Transverse colon (tissue), 4 donors: ENCODE measurements around the gene WSB1. TPM values are rescaled to one million over a fixed set of nuclear protein-coding genes. Genes with fewer than 3 reads are reported as not detected.

ENCODE experiments used
- DNase-seq: peaks from one replicate; pipeline ENCODE4 v3.0.0-alpha.2; 2019
- H3K27ac ChIP-seq, 4 donors: fragments of 200-600 bp; sonication (generic); 2 replicates each; pipeline ENCODE4 v1.5.1; 2016 to 2018; ENCODE audit warnings: inconsistent platforms in 4 of 4
- H3K27me3 ChIP-seq: fragments of 200-600 bp; sonication (generic); 2 replicates; pipeline ENCODE4 v1.5.1; 2017; ENCODE audit warnings: inconsistent platforms
- H3K36me3 ChIP-seq, 4 donors: fragments of 200-600 bp; sonication (generic); 2 replicates each; pipeline ENCODE4 v1.5.1; 2017 to 2019; ENCODE audit warnings: inconsistent platforms in 4 of 4
- H3K4me1 ChIP-seq, 4 donors: fragments of 200-600 bp; sonication (generic); 2 replicates each; pipeline ENCODE4 v1.5.1; 2017 to 2020; ENCODE audit warnings: inconsistent platforms in 4 of 4
- H3K4me3 ChIP-seq, 4 donors: fragments of 200-600 bp; sonication (generic); 1 replicate in 1 of 4; 2 replicates in 3 of 4; pipeline versions ENCODE4 v1.5.1 to v1.6.1; 2017 to 2019; ENCODE audit warnings: inconsistent platforms in 4 of 4
- H3K9me3 ChIP-seq, 2 donors: fragments of 200-600 bp; sonication (generic); 2 replicates each; pipeline ENCODE4 v1.5.1; 2017 to 2019; ENCODE audit warnings: inconsistent platforms in 2 of 2
- EP300 ChIP-seq: sonication (generic); formaldehyde crosslinking; IDR thresholded peaks from one replicate; pipeline ENCODE4 v1.6.1; 2017; ENCODE audit warnings: antibody characterized with exemption, low read depth
- POLR2A ChIP-seq: fragments of 450-650 bp; IDR thresholded peaks from one replicate; pipeline ENCODE4 v1.6.1; 2016; ENCODE audit warnings: antibody characterized with exemption, mild to moderate bottlenecking, moderate library complexity
- POLR2AphosphoS5 ChIP-seq, 3 donors: sonication (generic); formaldehyde crosslinking; IDR thresholded peaks; one replicate each; pipeline ENCODE4 v1.6.1; 2016; ENCODE audit warnings: antibody characterized with exemption in 3 of 3
- WGBS, 2 donors: methylation state at CpG; one replicate each; pipeline ENCODE4 v1.1.5; 2018; ENCODE audit warnings: low coverage in 1 of 2; 5-methylcytosine and 5-hydroxymethylcytosine counted together
- in situ Hi-C, 4 donors: fragments of 200-750 bp; cut with MboI; loops; one replicate each; pipeline versions ENCODE4 v1.15.0 to v1.15.1; 2017; ENCODE audit warnings: low sequenced_read_pairs in 3 of 4, low pct_ligation_motif_present in 1 of 4, low pct_unique_long_range_greater_than_20kb in 1 of 4
- intact Hi-C: fragments of 100-400 bp; cut with DNase I; formaldehyde crosslinking; loops from one replicate; pipeline ENCODE4 v1.15.1; 2023; ENCODE audit warnings: low total_unique reads
- total RNA-seq, 4 donors: library from RNA; depleted of rRNA; stranded (reverse); fragments of >200 nt; gene quantifications; one replicate each; pipeline ENCODE4 v1.1.0, GENCODE V29; 2016
- TF ChIP-seq, protein P1 (sequence below), 5 experiments: fragments of 200-600 bp in 3 of 5; fragments of 450-650 bp in 2 of 5; sonication (generic) in 3 of 5; IDR thresholded peaks; 1 replicate in 2 of 5; 2 replicates in 3 of 5; pipeline ENCODE4 v1.5.1; 2016 to 2017; ENCODE audit warnings: antibody characterized with exemption in 5 of 5, inconsistent platforms in 3 of 5, mild to moderate bottlenecking in 2 of 5, moderate library complexity in 1 of 5

The WSB1 gene
- total RNA-seq, 4 donors from 2014 or later: 90.4 to 335 (median 261) TPM

GRCh38 chr17:27342059-27342458 lies 48.1 kb downstream of the WSB1 start:
- intact Hi-C loops (no loop called here), in situ Hi-C loops (loop anchor here in 1 of 4 donors (25.0 kb wide), 1 partner anchor 695 kb away; the partner anchor contains the start of gene NLK)
- TF ChIP-seq EP300 (no peak), POLR2A (no peak), POLR2AphosphoS5 (IDR thresholded peaks at IDR 0.05) (no peak)
- TF ChIP-seq, protein P1, sequence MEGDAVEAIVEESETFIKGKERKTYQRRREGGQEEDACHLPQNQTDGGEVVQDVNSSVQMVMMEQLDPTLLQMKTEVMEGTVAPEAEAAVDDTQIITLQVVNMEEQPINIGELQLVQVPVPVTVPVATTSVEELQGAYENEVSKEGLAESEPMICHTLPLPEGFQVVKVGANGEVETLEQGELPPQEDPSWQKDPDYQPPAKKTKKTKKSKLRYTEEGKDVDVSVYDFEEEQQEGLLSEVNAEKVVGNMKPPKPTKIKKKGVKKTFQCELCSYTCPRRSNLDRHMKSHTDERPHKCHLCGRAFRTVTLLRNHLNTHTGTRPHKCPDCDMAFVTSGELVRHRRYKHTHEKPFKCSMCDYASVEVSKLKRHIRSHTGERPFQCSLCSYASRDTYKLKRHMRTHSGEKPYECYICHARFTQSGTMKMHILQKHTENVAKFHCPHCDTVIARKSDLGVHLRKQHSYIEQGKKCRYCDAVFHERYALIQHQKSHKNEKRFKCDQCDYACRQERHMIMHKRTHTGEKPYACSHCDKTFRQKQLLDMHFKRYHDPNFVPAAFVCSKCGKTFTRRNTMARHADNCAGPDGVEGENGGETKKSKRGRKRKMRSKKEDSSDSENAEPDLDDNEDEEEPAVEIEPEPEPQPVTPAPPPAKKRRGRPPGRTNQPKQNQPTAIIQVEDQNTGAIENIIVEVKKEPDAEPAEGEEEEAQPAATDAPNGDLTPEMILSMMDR (IDR thresholded peaks at IDR 0.05): no peak
- no peaks in the 10 kb centered on the region for H3K9me3 ChIP-seq
- peaks cover 0 to 17% (median 3%) of the 10 kb centered on the region in 4 donors for H3K4me1 ChIP-seq
- WGBS, 2 donors: 86 to 90% methylated on average over 3 to 4 of the region's 4 CpGs
- no peaks in the 10 kb centered on the region for H3K36me3 ChIP-seq
- no peak for DNase-seq
- no peak overlapping the region for H3K27ac ChIP-seq
- H3K4me3 ChIP-seq: no peak overlapping the region
- no peaks in the 10 kb centered on the region for H3K27me3 ChIP-seq

DNA sequence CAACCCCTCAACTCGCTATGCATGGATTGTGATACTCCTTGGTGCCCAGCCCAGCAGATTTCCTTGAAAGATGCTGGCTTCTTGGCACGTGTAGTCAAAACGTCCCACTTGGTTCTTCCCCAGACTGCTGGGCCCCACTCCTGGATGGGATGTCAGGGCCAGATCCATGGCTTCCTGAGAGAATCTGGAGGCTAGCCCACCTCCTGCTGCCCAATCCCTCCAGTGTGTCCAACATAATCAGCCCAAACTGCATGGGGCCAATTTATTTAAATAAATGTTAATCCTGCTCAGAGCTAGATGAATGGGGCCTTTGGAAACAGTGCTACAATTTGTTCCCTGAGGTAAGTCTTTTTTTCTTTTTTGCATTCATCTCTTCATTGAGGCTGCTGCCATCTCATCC lies 49.4 kb downstream of the WSB1 start:
- in situ Hi-C loops (loop anchor here in 1 of 4 donors (25.0 kb wide), 1 partner anchor 694 kb away; the partner anchor contains the start of gene NLK), intact Hi-C loops (no loop called here)
- Histone ChIP-seq H3K4me3 (no peak overlapping the region), H3K27me3 (no peaks in the 10 kb centered on the region), H3K27ac (no peak overlapping the region), H3K9me3 (no peaks in the 10 kb centered on the region), H3K36me3 (no peaks in the 10 kb centered on the region), H3K4me1 (peaks cover 0 to 18% (median 4%) of the 10 kb centered on the region in 4 donors)
- DNase-seq: no peak
- no peak for TF ChIP-seq POLR2AphosphoS5 (IDR thresholded peaks at IDR 0.05)
- no peak for TF ChIP-seq EP300
- TF ChIP-seq POLR2A: no peak
- TF ChIP-seq, protein P1 (IDR thresholded peaks at IDR 0.05): no peak
- 80% methylated on average over 3 of the region's 3 CpGs; no CpG with 5 or more reads in 1 of the 2 donors for WGBS, 2 donors

DNA sequence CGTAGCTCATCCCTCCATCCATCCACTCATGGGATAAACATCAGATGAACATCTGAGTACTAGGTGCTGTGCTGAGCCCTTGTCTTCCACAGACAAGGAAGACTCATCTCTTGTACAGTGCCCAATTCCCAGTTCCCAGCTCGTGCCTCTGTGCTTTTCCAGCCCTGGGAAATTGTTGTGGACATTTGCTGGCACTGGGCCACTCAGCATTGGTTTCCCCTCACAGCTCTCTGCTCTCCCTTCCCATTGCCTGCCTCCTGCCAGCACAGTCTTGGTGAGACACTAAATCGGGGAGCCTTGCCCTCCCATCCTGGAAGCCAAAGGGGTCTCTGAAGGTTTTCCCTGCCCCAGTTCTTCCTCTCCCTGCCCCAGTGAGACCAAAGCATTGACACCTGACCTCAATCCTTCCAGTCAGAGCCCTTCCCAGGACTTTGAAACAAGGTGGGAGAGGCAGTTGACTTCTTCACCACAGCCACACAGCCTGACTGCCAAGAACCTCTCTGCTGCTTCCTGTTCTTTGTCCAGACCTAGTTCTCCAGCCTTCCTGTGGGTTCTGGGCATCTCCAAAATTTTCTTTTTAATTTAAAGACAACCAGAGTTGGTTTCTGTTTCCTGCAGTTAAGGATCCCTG lies 50.2 kb downstream of the WSB1 start:
- Histone ChIP-seq H3K36me3 (no peaks in the 10 kb centered on the region), H3K4me3 (no peak overlapping the region), H3K4me1 (peaks cover 0 to 24% (median 9%) of the 10 kb centered on the region in 4 donors), H3K27me3 (no peaks in the 10 kb centered on the region), H3K9me3 (no peaks in the 10 kb centered on the region), H3K27ac (peak overlapping the region in 2 of 4 donors; percentile 5 to 7)
- intact Hi-C loops: no loop called here
- no peak for DNase-seq
- TF ChIP-seq POLR2AphosphoS5 (IDR thresholded peaks at IDR 0.05) (no peak), EP300 (no peak), POLR2A (no peak)
- TF ChIP-seq, protein P1 (IDR thresholded peaks at IDR 0.05): no peak
- in situ Hi-C loops: loop anchor here in 1 of 4 donors (25.0 kb wide), 1 partner anchor 693 kb away; the partner anchor contains the start of gene NLK
- 56% methylated on average over 3 of the region's 3 CpGs; no CpG with 5 or more reads in 1 of the 2 donors for WGBS, 2 donors

DNA sequence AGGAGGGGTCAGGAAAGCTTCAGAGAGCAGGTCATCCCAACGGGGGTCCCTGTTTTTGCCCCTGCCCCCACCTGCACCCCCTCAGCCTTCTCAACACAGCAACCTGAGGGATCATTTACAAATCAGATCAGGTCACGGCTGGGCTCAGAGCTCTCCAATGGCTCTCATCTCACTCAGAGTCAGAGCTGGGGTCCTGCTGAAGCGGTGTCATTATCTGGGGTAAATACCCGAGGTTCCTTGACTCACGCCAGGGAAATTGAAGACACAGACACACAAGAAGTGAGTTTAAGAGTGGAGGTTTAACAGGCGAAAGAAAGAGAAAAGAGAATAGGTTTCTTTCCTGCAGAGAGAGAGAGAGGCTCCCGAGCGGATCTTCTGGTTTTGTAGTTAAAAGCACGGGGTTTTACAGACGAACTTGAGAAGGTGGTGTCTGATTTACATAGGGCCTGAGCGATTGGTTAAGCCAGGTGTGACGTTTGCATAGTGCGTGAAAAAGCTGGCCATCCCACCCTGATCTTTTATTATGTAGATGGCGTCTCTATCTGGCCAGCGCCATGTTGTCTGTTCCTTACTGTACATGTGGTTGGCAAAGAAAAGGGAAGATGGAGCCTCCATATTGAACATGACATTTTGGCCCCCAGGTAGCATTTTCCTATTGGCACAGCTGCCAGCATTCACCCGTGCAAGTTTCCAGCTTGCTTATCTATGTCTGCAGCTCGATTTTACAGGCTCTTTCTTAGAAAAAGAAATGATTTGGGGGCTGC lies 51.4 kb downstream of the WSB1 start:
- WGBS, 2 donors: 75% methylated on average over 12 to 17 of the region's 17 CpGs
- no peak for TF ChIP-seq EP300
- TF ChIP-seq POLR2A: no peak
- no peak for TF ChIP-seq POLR2AphosphoS5 (IDR thresholded peaks at IDR 0.05)
- TF ChIP-seq, protein P1 (IDR thresholded peaks at IDR 0.05): no peak
- intact Hi-C loops: no loop called here
- H3K36me3 ChIP-seq: no peaks in the 10 kb centered on the region
- peaks cover 0 to 24% (median 12%) of the 10 kb centered on the region in 4 donors for H3K4me1 ChIP-seq
- DNase-seq: no peak
- H3K27me3 ChIP-seq: no peaks in the 10 kb centered on the region
- H3K4me3 ChIP-seq: no peak overlapping the region
- in situ Hi-C loops: loop anchor here in 1 of 4 donors (25.0 kb wide), 1 partner anchor 692 kb away; the partner anchor contains the start of gene NLK
- peak overlapping the region in 2 of 4 donors; percentile 5 to 11 for H3K27ac ChIP-seq
- no peaks in the 10 kb centered on the region for H3K9me3 ChIP-seq
